Endometrial microvascular endothelial cells (primary cell): ENCODE results near the gene SLIT3. TPM values are rescaled to one million over a fixed set of nuclear protein-coding genes. Genes with fewer than 3 reads are reported as not detected.

Experiments
- in situ Hi-C: cut with HindIII; loops from 2 replicates; pipeline ENCODE4 v1.10.0; 2017; ENCODE audit warnings: low sequenced_read_pairs, low pct_unique_long_range_greater_than_20kb; ENCODE audit errors: inconsistent ontology term
- total RNA-seq: library from RNA; depleted of rRNA; stranded (reverse); fragments of >200 nt; gene quantifications from one replicate; pipeline ENCODE4 v1.2.3, GENCODE V29; 2015; ENCODE audit errors: inconsistent ontology term

The SLIT3 gene
- total RNA-seq, 1 donor from 2014 or later = under 0.01 TPM

DNA sequence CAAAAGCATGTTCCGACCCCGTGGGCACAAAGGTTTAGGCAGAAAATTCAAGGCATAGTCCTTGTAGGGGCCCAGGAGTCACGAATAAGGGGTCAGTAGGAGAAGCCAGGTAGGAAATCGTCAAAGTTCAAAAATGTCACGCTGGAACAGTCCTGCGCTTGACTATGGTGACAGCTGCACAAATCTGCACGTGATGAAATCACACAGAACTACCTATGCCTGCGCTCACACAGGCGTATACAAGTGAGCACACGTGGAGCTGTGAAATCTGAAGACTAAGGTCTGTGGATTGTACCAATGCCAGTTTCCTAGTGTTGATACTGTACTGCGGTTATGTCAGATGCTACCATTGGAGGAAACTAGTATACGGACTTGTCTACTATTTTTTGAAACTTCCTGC is 418.7 kb downstream of the SLIT3 start:
- in situ Hi-C loops = no loop called here

DNA sequence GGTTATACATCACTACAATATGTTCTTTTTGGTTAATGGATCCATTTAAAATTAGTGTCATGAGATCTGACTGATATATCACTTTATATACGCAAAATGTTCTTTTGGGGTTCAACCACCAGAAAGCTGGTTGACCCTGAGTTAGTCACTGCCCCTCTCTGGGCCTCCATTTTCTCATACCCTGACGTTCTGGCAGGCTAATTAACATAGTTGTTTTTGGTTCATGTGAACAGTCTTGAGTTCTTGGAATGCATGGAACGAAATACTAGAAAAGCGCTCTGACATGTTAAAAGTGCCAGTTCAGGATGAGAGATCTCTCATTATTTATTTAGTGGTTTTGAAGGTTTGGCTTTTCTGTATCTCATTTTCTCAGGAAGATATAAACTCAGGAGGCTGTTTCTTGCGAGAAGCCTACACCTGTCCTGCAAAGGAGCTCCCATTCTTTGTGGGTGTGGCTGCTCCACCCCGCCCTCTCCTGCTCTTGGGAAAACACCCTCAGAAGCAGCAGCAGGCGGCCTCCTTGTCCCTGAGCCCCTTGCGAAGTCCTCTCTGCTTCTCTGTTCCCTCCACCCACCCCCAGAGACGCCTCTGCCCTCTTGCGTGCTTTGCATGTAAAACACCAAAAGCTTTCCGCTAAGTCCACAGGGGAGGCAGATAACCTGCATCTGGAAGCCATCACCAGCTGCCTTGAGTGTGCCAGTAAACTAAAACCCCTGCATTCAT is 419.4 kb downstream of the SLIT3 start:
- in situ Hi-C loops = no loop called here

DNA sequence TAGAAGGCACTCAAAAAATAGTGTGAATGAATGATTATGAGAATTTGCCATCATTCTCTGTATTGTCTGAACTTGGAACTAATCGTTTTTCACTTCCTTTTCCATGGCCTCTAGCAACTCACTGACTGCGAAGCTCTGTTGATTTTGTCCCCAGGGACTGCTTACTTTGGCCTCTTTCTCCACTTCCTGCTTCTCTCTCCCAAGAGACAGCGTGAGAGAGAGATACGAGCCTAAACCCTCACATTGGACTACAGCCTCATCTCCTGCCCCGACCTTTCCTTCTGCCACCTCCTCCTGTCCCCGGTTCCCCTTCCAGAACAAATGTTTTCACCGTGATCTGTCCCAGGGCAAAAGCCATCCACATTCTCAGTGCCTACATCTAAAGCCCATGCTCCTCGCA is 421.0 kb downstream of the SLIT3 start:
- in situ Hi-C loops = no loop called here

DNA sequence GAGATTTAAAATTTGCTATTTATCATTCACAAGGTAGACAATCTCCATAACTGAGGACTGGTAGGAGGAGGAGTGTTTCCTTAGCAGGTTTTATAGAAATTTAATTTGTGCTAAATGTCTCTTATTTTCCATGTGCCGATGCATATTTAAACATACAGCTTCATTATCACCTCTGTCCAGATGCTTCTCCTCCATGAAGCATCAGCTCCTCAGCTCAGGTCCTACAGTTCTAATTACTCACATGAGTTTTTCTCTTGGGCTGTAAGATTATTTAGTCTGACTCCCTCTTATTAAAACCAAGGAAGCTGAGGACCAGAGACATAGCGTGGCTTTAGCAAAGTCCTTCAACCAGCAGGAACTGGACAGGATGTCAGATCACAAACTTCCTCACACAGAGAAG is 421.6 kb downstream of the SLIT3 start:
- in situ Hi-C loops = no loop called here

DNA sequence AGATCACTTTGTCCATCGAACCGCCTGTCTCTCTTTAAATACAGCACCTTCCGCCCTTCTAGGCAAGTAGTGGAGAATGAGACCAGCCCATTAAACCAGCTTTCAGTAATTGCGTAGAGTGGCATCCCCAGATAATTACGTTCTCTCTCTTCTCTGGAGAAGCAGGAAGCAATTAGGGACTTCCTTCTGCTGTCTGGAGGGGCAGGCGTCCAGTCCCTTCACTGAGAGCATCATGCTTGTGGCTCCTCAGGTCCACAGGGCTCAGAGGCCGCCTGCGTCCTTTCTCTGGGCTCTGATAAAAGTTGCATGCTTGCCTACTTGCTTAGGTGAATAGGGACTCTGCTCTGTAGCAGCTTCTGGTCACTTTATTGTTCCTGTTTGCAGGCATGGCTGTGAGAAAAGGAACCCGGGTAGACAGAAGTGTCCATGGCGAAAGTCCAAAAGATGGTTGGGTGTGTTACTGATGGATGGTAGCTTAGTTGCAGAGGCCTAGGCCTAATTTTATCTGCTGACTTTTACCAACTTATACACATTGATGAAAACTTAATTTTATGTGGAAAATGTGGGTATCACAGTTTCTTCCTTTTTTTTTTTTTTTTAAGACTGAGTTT is 422.7 kb downstream of the SLIT3 start:
- in situ Hi-C loops = no loop called here

DNA sequence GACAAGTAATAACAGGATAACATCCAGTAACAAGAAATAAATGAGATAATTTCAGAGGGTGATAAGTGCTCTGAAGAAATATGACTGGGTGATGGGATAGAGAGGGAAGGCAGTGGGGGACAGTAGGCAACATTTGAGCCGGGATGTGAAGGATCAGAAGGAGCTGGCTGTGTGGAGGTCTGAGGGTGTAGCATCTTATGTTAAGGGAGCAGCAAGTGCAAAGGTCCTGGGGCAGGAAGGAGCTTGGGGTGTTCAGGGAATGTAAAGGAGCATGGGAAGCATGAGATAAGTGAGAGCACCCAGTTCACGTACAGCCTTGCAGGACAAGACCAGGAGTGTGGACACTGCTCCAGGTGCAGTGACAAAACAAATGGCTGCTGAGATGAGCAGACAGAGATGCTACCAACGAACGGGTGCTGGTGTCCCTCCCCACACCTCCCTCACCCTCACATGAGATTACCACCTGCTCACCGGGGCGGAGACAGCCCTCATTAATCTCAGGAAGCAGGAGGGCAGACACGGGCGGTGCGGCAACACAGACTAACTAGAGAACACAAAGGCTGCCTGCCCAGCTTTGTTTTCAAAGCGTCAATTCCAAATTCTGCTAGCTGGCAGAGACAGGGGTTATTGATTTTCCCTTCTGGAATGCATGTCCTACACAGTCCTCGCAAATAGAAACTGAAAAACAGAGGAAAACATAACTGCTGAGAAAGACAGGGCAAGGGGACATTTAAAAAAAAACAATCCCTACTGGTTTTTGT is 423.6 kb downstream of the SLIT3 start:
- in situ Hi-C loops = no loop called here

DNA sequence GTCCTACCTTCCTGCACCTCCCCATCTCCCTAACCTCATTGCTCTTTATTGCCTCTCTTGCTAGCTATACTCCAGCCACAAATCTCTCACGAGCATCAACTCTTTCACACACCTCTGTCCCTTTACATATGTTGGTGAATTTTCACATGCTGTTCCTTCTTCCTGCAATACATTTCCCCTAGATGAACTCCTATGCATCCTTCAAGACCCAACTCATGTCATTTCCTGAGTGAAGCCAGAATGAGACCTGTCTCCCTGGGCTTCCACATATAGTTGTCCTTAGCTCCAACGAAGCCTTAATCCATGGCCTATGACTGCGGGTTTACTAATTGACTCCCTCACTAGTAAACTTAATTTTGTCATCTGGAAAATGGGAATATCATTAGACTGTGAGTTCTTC is 424.5 kb downstream of the SLIT3 start:
- in situ Hi-C loops = no loop called here

DNA sequence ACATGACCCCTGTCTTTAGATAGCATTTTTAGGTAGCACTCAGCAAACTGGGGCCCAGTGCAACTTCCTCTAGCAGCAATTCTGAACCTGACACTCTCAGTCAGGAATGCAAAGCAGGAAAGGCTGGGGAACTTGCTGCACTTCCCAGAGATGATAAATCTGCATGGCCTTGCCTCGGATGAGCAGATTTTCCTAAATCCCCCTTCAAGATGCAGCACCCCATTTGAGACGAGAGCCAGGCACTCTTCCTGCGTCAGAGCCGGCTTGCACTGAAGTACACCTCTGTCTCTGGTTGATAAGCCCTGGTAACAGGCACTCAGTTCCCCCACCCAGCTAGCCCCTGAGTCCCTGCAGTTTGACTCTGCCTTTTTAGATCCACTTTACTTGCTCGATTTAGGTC is 425.1 kb downstream of the SLIT3 start:
- in situ Hi-C loops = no loop called here

DNA sequence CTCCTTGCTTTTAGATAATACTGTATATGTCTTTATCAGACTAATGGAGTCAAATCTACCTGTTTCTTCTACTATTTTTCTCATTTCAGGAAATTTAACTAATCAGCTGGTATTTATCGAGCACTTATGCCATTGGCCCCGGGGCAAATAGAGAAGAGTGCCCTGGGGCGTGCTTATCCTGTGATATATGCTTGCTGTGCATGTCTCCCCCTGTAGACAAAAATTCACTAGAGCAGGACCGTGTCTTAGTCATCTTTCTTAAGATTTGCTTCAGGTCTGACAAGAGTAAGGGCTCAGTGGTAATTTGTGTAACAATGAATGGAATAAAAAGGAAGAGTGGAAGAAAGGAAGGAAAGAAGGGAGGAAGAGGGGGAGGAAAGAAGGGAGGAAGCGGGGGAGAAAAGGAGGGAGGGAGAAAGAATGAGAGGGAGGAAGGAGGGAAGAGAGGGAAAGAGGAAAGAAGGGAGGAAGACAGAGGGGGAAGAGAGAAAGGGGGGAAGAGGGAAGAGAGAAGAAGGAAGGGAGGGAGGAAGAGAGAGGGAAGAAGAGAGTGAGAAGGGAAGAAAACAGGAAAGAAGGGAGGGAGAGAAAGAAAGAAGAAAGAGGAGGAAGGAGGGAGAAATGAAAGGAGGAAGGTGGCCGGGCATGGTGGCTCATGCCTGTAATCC is 426.1 kb downstream of the SLIT3 start:
- in situ Hi-C loops = no loop called here

DNA sequence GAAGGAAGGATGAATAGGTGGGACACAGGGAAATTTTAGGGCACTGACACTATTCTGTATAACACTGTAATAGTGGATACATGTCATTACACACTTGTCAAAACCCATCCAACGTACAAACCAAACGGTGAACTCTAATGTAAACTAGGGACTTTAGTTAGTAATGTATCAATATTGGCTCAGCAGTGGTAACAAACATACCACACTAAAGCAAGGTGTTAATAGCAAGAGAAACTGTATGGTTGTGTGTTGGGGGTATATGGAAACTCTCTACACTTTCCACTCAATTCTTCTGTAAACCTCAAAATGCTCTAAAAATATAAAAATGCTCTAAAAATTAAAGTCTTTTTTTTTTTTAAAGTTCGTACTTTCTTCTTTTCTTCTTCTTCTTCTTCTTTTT is 428.7 kb downstream of the SLIT3 start:
- in situ Hi-C loops = no loop called here

DNA sequence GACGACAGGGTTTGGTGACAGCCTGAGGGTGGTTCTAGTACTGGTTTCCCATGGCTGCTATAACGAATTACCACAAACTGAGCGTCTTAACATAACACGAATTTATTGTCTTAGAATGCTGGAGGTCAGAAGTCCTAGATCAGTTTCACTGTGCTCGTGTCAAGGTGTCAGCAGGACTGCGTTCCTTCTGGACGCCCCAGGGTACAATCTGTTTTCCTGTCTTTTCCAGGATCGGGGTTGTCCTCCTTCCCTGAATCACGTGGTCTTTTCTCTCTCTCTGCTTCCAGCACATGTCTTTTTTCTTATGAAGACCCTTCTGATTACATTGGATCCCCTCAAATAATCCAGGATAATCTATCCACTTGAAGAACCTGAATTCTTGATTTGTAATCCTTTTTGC is 430.0 kb downstream of the SLIT3 start:
- in situ Hi-C loops = no loop called here

DNA sequence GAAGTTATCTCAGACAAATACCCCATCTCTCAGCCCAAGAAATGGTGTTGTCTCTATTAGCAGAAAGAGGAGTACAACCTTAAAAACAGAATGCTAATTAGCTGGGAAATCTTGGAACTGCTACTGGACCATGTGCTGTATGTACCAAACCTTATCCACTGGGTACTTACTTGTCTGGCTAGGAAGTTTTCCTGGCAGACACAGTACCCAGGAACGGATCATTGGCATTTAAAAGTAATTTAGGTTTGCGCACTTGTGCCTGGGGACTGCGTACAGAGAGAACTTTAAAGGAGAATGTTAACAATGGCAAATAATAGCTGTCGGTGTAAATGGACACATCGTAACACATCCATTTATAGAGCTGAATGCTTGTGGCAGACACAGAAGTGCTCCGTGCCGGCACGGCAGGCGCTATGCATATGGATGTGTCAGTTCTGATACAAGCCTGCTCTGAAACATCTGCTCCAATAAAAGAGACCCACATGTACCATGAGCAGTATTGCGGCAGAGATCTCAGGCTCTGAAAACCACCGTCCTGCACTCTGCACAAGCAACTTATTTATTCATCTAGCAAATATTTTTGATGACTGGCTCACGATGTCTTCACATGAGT is 431.2 kb downstream of the SLIT3 start:
- in situ Hi-C loops = no loop called here

DNA sequence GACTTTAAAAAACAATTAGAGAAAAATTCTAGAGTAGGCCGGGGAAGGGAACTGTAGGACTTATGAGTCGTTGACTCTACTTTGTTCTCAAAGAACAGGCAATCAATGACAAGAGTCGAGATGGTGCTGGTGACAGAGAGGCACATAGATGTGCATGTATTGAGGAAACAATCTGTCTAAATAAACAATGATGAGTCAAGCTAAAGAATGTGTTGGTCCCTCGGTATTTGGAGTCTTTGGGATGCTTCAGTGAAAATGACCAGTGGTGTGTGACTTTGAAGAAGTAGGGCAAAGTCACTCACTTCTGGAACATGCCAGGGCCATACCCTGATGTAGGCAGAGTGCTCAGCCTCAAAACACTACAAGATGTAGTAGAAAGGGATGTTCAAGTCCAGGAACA is 433.7 kb downstream of the SLIT3 start:
- in situ Hi-C loops = no loop called here

DNA sequence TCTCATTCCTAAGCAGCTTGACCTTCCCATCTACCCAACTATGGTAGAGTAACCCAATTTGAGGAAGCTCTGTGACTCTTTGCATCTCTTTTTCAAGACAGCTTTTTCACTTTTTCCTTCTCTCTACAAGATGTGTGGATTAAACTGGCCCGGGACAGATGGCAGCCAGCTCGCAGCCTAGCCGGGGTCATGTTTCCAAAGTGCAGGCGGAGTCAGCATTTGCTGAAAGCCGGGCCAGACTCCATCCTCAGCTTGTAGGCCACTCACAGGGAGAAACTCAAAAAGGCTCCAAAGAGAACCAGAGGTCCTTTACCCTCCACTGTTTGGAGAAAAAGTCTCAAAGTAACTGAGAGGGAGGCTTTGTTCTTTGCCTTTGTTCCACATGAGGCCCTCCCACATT is 435.0 kb downstream of the SLIT3 start:
- in situ Hi-C loops = no loop called here

DNA sequence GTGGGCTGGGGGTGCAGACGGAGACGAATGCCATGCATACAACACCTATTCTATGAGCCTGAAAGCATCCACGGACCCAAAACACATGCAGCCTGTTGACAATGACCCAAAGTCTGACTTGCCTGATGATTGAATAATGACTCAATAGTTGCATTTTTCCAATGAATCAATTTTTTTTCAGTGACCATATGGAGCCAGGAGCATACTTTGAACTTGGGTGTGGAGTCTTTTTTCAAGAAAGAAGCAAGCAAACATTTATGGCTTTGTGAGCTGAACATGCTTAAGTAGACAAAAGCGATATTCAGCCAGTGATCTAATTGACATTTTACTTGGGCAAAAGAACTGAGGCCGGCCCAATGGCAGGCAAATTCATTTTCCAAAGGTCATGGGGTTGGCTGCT is 437.9 kb downstream of the SLIT3 start:
- in situ Hi-C loops = no loop called here

DNA sequence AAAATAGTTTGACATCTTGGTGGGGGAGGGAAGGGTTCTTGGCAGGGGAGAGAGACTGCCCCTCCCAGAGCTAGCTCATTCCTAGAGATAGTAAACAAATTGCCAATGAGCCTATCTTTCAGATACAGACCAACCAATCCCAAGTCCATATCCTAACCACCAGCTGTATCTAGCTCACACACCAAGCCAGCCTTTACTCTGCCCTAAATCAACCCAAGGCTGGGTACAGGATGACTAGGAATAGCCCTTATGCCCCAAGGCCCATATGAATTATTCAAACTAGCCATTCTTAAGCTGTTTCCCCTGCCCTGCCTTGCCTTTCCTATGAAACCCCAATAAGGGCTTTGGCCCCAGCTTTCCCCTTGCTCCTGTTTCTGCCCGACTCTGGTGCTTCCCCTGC is 440.4 kb downstream of the SLIT3 start:
- in situ Hi-C loops = no loop called here

DNA sequence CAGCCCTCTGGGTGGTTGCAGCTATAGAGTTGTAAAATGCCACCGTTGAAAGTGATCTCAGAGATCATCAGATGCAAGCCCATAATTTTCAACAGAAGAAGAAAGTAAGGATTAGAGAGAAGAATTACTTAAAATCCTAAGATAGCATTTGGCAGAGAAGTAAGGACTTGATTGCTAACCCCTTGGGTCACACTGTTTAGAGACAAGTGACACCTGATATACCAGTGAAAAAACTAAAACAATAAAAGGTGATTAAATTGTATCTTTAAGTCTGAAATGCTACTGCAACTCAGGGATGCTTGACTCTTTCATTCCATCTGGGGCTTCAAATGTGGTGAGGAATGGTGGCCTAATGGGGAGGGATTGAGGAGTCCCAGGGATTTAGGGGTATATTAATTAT is 440.9 kb downstream of the SLIT3 start:
- in situ Hi-C loops = no loop called here

DNA sequence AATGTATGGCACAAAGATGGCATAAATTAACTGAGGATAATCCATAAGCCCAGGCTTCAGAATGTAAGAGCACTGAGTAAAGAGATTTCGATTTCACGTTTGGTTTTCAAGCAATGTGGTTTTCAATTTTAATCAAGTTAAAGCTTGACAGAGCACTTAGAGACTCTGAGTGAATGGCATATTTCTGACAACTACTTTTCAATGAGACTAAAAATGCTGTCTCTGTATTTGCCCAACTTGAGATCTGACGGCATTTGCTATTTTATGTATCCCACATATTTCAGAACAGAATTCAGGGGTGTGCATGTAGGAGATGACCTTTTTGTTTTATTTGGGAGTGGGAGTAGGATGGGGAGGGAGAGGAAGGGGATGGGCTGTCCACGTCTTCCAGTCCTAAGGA is 441.5 kb downstream of the SLIT3 start:
- in situ Hi-C loops = no loop called here

DNA sequence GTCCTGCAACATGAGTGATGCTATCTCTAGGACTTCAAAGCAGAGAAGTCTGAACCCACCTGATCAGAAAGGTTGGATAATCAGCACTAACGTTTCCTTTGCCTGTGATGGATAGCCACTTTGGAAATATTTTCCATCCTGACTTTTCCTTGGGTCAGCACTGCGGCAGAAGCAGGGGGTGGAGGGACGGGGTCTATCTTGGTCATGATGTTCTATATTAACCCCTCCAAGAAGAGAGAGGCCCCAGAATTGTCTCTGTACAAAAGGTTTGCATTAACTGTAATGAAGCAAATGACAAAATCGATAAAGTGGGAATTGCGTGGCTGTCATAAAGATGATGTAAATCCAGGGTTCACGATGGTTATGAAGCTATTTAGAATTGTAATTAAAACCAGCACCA is 441.9 kb downstream of the SLIT3 start:
- in situ Hi-C loops = no loop called here
